HUES48 (cell line): Measurements from ENCODE around the gene ARID3C.

Experiments used
- H3K27ac ChIP-seq: one replicate; pipeline ENCODE4 v1.7.0; 2013; ENCODE audit warnings: low read depth, low read length, inconsistent platforms
- H3K27me3 ChIP-seq: 2 replicates; pipeline ENCODE4 v1.6.1; 2013; ENCODE audit warnings: mild to moderate bottlenecking, low read length; ENCODE audit not compliant: control insufficient read depth, insufficient read depth
- H3K36me3 ChIP-seq: 2 replicates; pipeline ENCODE4 v1.6.1; 2013; ENCODE audit warnings: low read length; ENCODE audit not compliant: control insufficient read depth, insufficient read depth
- H3K4me1 ChIP-seq: 2 replicates; pipeline ENCODE4 v1.6.1; 2013; ENCODE audit warnings: mild to moderate bottlenecking, low read length; ENCODE audit not compliant: control insufficient read depth, insufficient read depth
- H3K4me3 ChIP-seq: 2 replicates; pipeline ENCODE4 v1.5.1; 2013; ENCODE audit warnings: mild to moderate bottlenecking, low read depth, low read length
- H3K9ac ChIP-seq: 2 replicates; pipeline ENCODE4 v1.6.1; 2013; ENCODE audit warnings: mild to moderate bottlenecking, low read depth, low read length, moderate library complexity
- H3K9me3 ChIP-seq: 2 replicates; pipeline ENCODE4 v1.6.1; 2013; ENCODE audit warnings: low read length; ENCODE audit not compliant: control insufficient read depth, insufficient read depth

The ARID3C gene

GRCh38 chr9:34636791-34637355 is 8.0 kb upstream of the ARID3C start:
- Histone ChIP-seq H3K9ac (peak overlapping the region; percentile 63; the same call in 1 of the 2 replicates), H3K4me1 (peaks cover 8% of the 10 kb centered on the region), H3K9me3 (no peaks in the 10 kb centered on the region), H3K4me3 (peak overlapping the region; percentile 80), H3K27me3 (peaks cover 20% of the 10 kb centered on the region), H3K36me3 (peaks cover 11% of the 10 kb centered on the region), H3K27ac (no peak overlapping the region)

- H3K27ac ChIP-seq = no peak overlapping the region
- H3K9me3 ChIP-seq = no peaks in the 10 kb centered on the region
- H3K4me1 ChIP-seq = peaks cover 8% of the 10 kb centered on the region
- H3K4me3 ChIP-seq = no peak overlapping the region
- H3K36me3 ChIP-seq = peaks cover 11% of the 10 kb centered on the region
- peaks cover 33% of the 10 kb centered on the region for H3K27me3 ChIP-seq
- no peak overlapping the region for H3K9ac ChIP-seq
Measured at GRCh38 chr9:34635556-34635955, 6.7 kb upstream of the ARID3C start.

- H3K9ac ChIP-seq = no peak overlapping the region
- H3K4me1 ChIP-seq = peaks cover 8% of the 10 kb centered on the region
- no peaks in the 10 kb centered on the region for H3K9me3 ChIP-seq
- H3K36me3 ChIP-seq = peaks cover 11% of the 10 kb centered on the region
- no peak overlapping the region for H3K27ac ChIP-seq
- H3K27me3 ChIP-seq = peaks cover 41% of the 10 kb centered on the region
- H3K4me3 ChIP-seq = no peak overlapping the region
Measured at GRCh38 chr9:34634551-34635248, 5.8 kb upstream of the ARID3C start.

GRCh38 chr9:34633851-34634550 is 5.1 kb upstream of the ARID3C start:
- H3K9ac ChIP-seq = no peak overlapping the region
- H3K27me3 ChIP-seq = peaks cover 48% of the 10 kb centered on the region

GRCh38 chr9:34633166-34633565 is 4.3 kb upstream of the ARID3C start:
- Histone ChIP-seq H3K4me1 (peaks cover 8% of the 10 kb centered on the region), H3K27me3 (peaks cover 57% of the 10 kb centered on the region), H3K36me3 (peaks cover 11% of the 10 kb centered on the region), H3K4me3 (no peak overlapping the region), H3K9ac (no peak overlapping the region), H3K9me3 (no peaks in the 10 kb centered on the region), H3K27ac (no peak overlapping the region)

More at GRCh38 chr9:34633851-34634550, 5.1 kb upstream of the ARID3C start:
- peaks cover 8% of the 10 kb centered on the region for H3K4me1 ChIP-seq
- no peak overlapping the region for H3K4me3 ChIP-seq
- H3K27ac ChIP-seq = no peak overlapping the region
- H3K9me3 ChIP-seq = no peaks in the 10 kb centered on the region
- peaks cover 11% of the 10 kb centered on the region for H3K36me3 ChIP-seq

- peaks cover 8% of the 10 kb centered on the region for H3K36me3 ChIP-seq
- no peaks in the 10 kb centered on the region for H3K9me3 ChIP-seq
- H3K27me3 ChIP-seq = peaks cover 74% of the 10 kb centered on the region
Measured at GRCh38 chr9:34630402-34631154, 1.7 kb upstream of the ARID3C start.

GRCh38 chr9:34629491-34629808 is 584 bp upstream of the ARID3C start:
- Histone ChIP-seq H3K27ac (no peak overlapping the region), H3K4me1 (peaks cover 3% of the 10 kb centered on the region; the same call in 1 of the 2 replicates), H3K9me3 (no peaks in the 10 kb centered on the region), H3K27me3 (peaks cover 85% of the 10 kb centered on the region), H3K9ac (no peak overlapping the region), H3K36me3 (no peaks in the 10 kb centered on the region), H3K4me3 (peak overlapping the region; percentile 61)

More at GRCh38 chr9:34630402-34631154, 1.7 kb upstream of the ARID3C start:
- Histone ChIP-seq H3K4me1 (0 out of 2 replicates have a peak, but pooled peaks cover 3% of the 10 kb centered on the region), H3K4me3 (no peak overlapping the region), H3K27ac (no peak overlapping the region), H3K9ac (no peak overlapping the region)

- Histone ChIP-seq H3K27ac (no peak overlapping the region), H3K4me3 (peak overlapping the region; percentile 61; the same call in 1 of the 2 replicates), H3K9ac (no peak overlapping the region), H3K27me3 (peaks cover 99% of the 10 kb centered on the region), H3K4me1 (peaks cover 3% of the 10 kb centered on the region; the same call in 1 of the 2 replicates), H3K36me3 (no peaks in the 10 kb centered on the region), H3K9me3 (no peaks in the 10 kb centered on the region)
Measured at GRCh38 chr9:34627716-34628655, 880 bp downstream of the ARID3C start.

GRCh38 chr9:34625186-34625486 is 3.7 kb downstream of the ARID3C start:
- H3K27me3 ChIP-seq = peaks cover 81% of the 10 kb centered on the region

More at GRCh38 chr9:34625186-34625486, 3.7 kb downstream of the ARID3C start:
- H3K27ac ChIP-seq = no peak overlapping the region
- no peaks in the 10 kb centered on the region for H3K36me3 ChIP-seq
- H3K9ac ChIP-seq = no peak overlapping the region
- H3K9me3 ChIP-seq = no peaks in the 10 kb centered on the region
- peaks cover 3% of the 10 kb centered on the region; the same call in 1 of the 2 replicates for H3K4me1 ChIP-seq
- H3K4me3 ChIP-seq = no peak overlapping the region
